Caco-2 (cell line): ENCODE measurements around the gene TMEM45A. TPM values are rescaled to one million over a fixed set of nuclear protein-coding genes. Genes with fewer than 3 reads are reported as not detected.
"Not testable (repeated sequence)": the region's sequence is repeated elsewhere in the genome, so short reads cannot be mapped to it uniquely, and the experiment has no call there.

Experiments
- BruUV-seq: library from RNA; stranded (reverse); fragments of 400-500 nt; replicated peaks from 2 replicates; lab custom pipeline; 2021; lab: Mats Ljungman, UMichigan
- CTCF ChIA-PET: fragments of 300-600 bp; sonication (Branson Sonifier 250); formaldehyde crosslinking; loops from one replicate; lab custom pipeline; 2022; ENCODE audit warnings: antibody characterized with exemption; lab: Charles Lee
- POLR2A ChIA-PET: fragments of 300-600 bp; sonication (Branson Sonifier 250); formaldehyde crosslinking; loops from one replicate; lab custom pipeline; 2022; ENCODE audit warnings: antibody characterized with exemption; lab: Charles Lee
- DNase-seq, 2 experiments: peaks; one replicate each; pipeline versions ENCODE4 v3.0.0 to v3.0.0-alpha.2; 2020 to 2022
- H3K27me3 ChIP-seq: replicated peaks from 2 replicates; pipeline ENCODE4 v1.6.0; 2011; ENCODE audit warnings: low read length; ENCODE audit not compliant: control insufficient read depth, insufficient read depth
- H3K36me3 ChIP-seq: 2 replicates; pipeline ENCODE4 v1.5.1; 2011; ENCODE audit warnings: low read length; ENCODE audit not compliant: control insufficient read depth, insufficient read depth
- H3K4me1 ChIP-seq: fragments of 250-450 bp; sonication (Bioruptor Pico); 2 replicates; pipeline ENCODE4 v1.5.1; 2020; ENCODE audit warnings: mild to moderate bottlenecking
- H3K4me3 ChIP-seq: 2 replicates; pipeline ENCODE4 v1.5.1; 2011; ENCODE audit warnings: low read depth, mild to moderate bottlenecking, control low read depth, low read length
- H3K9me3 ChIP-seq: fragments of 250-450 bp; sonication (Bioruptor Pico); 2 replicates; pipeline ENCODE4 v1.5.1; 2020; ENCODE audit warnings: mild to moderate bottlenecking, moderate library complexity
- H3K27ac Mint-ChIP-seq: one replicate; pipeline ENCODE4 v1.8.0; 2022; ENCODE audit warnings: mixed read lengths; ENCODE audit not compliant: unreplicated experiment
- H3K27me3 Mint-ChIP-seq: one replicate; pipeline ENCODE4 v1.8.0; 2022; ENCODE audit warnings: mixed read lengths; ENCODE audit not compliant: insufficient read depth, unreplicated experiment
- H3K36me3 Mint-ChIP-seq: one replicate; pipeline ENCODE4 v1.8.0; 2022; ENCODE audit warnings: mild to moderate bottlenecking, mixed read lengths; ENCODE audit not compliant: insufficient read depth, unreplicated experiment
- H3K4me1 Mint-ChIP-seq: one replicate; pipeline ENCODE4 v1.8.0; 2022; ENCODE audit warnings: low read depth, mixed read lengths; ENCODE audit not compliant: unreplicated experiment
- H3K4me3 Mint-ChIP-seq: one replicate; pipeline ENCODE4 v1.8.0; 2022; ENCODE audit warnings: mild to moderate bottlenecking, moderate library complexity, mixed read lengths; ENCODE audit not compliant: unreplicated experiment
- H3K9me3 Mint-ChIP-seq: one replicate; pipeline ENCODE4 v1.8.0; 2022; ENCODE audit warnings: mixed read lengths; ENCODE audit not compliant: unreplicated experiment
- CTCF ChIP-seq, 2 experiments: fragments of 200-600 bp in 1 of 2; IDR thresholded peaks; 1 replicate in 1 of 2; 2 replicates in 1 of 2; pipeline versions ENCODE4 v1.5.1 to v1.8.0; 2011 to 2022; ENCODE audit warnings: antibody characterized with exemption in 1 of 2, control low read depth in 1 of 2, inconsistent platforms in 1 of 2, low read depth in 1 of 2, low read length in 1 of 2, mild to moderate bottlenecking in 1 of 2, moderate library complexity in 1 of 2; ENCODE audit not compliant: insufficient read depth in 1 of 2, severe bottlenecking in 1 of 2, unreplicated experiment in 1 of 2
- intact Hi-C: fragments of 100-400 bp; cut with micrococcal nuclease; formaldehyde crosslinking; loops from one replicate; pipeline ENCODE4 v1.10.0; 2022; ENCODE audit not compliant: unreplicated experiment
- total RNA-seq: library from RNA; stranded (reverse); gene quantifications from 2 replicates; pipeline ENCODE4 v1.2.3, GENCODE V29; 2022

The TMEM45A gene
- total RNA-seq, 1 experiment from 2014 or later = 5.6 TPM

DNA sequence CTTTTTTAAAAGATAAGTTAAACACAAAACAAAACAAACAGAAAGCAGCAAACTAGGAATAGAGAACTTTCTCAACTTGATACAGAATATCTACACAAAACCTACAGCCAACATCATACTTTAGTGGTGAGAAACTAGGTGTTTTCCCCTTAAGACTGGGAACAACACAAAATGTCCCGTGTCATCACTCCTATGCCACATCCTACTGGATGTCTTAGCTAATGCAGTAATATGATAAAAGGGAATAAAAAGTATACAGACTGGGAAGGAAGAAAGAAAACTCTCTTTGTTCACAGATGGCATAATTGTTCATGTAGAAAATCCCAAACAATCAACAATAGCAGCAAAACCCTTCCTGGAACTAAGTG is 45.9 kb downstream of the TMEM45A start:
- Mint-ChIP-seq H3K4me1 (no peaks in the 10 kb centered on the region), H3K4me3 (no peak overlapping the region), H3K27me3 (no peaks in the 10 kb centered on the region), H3K36me3 (no peaks in the 10 kb centered on the region), H3K9me3 (peaks cover 9% of the 10 kb centered on the region), H3K27ac (no peak overlapping the region)
- Histone ChIP-seq H3K9me3 (no peaks in the 10 kb centered on the region), H3K4me3 (no peak overlapping the region), H3K27me3 (no peaks in the 10 kb centered on the region), H3K4me1 (peaks cover 3% of the 10 kb centered on the region; the same call in 1 of the 2 replicates), H3K36me3 (no peaks in the 10 kb centered on the region)
- no peak for DNase-seq
- no TSS peak for BruUV-seq
- intact Hi-C loops = no loop called here
- CTCF ChIA-PET = no interaction called here
- POLR2A ChIA-PET = no interaction called here
- no peak for TF ChIP-seq CTCF (IDR thresholded peaks at IDR 0.05; ENCODE audit: insufficient read depth in 1 of 2, low read depth in 1 of 2, low read length in 1 of 2, severe bottlenecking in 1 of 2, unreplicated experiment in 1 of 2)

GRCh38 chr3:100540791-100541334 is 48.4 kb downstream of the TMEM45A start:
- Mint-ChIP-seq H3K27me3 (no peaks in the 10 kb centered on the region), H3K9me3 (peaks cover 9% of the 10 kb centered on the region), H3K4me3 (no peak overlapping the region), H3K27ac (no peak overlapping the region), H3K4me1 (no peaks in the 10 kb centered on the region), H3K36me3 (no peaks in the 10 kb centered on the region)
- intact Hi-C loops = no loop called here
- Histone ChIP-seq H3K4me1 (peaks cover 3% of the 10 kb centered on the region; the same call in 1 of the 2 replicates), H3K27me3 (no peaks in the 10 kb centered on the region), H3K9me3 (no peaks in the 10 kb centered on the region), H3K36me3 (no peaks in the 10 kb centered on the region), H3K4me3 (no peak overlapping the region)
- BruUV-seq = no TSS peak
- POLR2A ChIA-PET = no interaction called here
- TF ChIP-seq CTCF (IDR thresholded peaks at IDR 0.05; ENCODE audit: insufficient read depth in 1 of 2, low read depth in 1 of 2, low read length in 1 of 2, severe bottlenecking in 1 of 2, unreplicated experiment in 1 of 2) = no peak
- CTCF ChIA-PET = no interaction called here
- no peak for DNase-seq

DNA sequence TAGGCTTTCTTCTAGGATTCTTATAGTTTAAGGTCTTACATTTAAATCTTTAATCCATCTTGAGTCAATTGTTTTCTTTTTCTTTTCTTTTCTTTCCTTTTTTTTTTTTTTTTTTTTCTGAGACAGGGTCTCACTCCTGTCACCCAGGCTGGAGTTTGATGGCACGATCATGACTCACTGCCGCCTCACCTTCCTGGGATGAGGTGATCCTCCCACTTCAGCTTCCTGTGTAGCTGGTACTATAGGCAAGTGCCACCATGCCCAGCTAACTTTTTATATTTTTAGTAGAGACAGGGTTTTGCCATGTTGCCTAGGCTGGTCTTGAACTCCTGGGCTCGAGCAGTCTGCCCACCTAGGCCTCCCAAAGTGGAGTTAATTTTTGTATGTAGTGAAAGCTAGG is 49.0 kb downstream of the TMEM45A start:
- H3K9me3 Mint-ChIP-seq, POLR2A ChIA-PET, CTCF ChIA-PET, H3K4me1 Mint-ChIP-seq, DNase-seq, H3K27me3 Mint-ChIP-seq, H3K4me3 Mint-ChIP-seq, H3K27me3 ChIP-seq, H3K36me3 ChIP-seq, H3K4me3 ChIP-seq, H3K9me3 ChIP-seq, intact Hi-C loops, BruUV-seq, H3K4me1 ChIP-seq, H3K27ac Mint-ChIP-seq, H3K36me3 Mint-ChIP-seq: not testable (repeated sequence)

GRCh38 chr3:100545371-100545770 is 53.0 kb downstream of the TMEM45A start:
- TF ChIP-seq CTCF (IDR thresholded peaks at IDR 0.05; ENCODE audit: insufficient read depth in 1 of 2, low read depth in 1 of 2, low read length in 1 of 2, severe bottlenecking in 1 of 2, unreplicated experiment in 1 of 2) = no peak
- intact Hi-C loops = no loop called here
- CTCF ChIA-PET = no interaction called here

More at GRCh38 chr3:100545371-100545770, 53.0 kb downstream of the TMEM45A start:
- Mint-ChIP-seq H3K9me3 (peaks cover 9% of the 10 kb centered on the region), H3K27ac (no peak overlapping the region), H3K4me1 (no peaks in the 10 kb centered on the region), H3K27me3 (no peaks in the 10 kb centered on the region), H3K36me3 (no peaks in the 10 kb centered on the region), H3K4me3 (no peak overlapping the region)
- POLR2A ChIA-PET = no interaction called here
- no peak for DNase-seq
- no TSS peak for BruUV-seq
- H3K27me3 ChIP-seq = no peaks in the 10 kb centered on the region
- no peaks in the 10 kb centered on the region for H3K9me3 ChIP-seq
- H3K4me3 ChIP-seq = no peak overlapping the region
- no peaks in the 10 kb centered on the region for H3K36me3 ChIP-seq
- H3K4me1 ChIP-seq = 0 out of 2 replicates have a peak, but pooled peaks cover 4% of the 10 kb centered on the region
